ENCODE data around the gene NGRN.

DNA sequence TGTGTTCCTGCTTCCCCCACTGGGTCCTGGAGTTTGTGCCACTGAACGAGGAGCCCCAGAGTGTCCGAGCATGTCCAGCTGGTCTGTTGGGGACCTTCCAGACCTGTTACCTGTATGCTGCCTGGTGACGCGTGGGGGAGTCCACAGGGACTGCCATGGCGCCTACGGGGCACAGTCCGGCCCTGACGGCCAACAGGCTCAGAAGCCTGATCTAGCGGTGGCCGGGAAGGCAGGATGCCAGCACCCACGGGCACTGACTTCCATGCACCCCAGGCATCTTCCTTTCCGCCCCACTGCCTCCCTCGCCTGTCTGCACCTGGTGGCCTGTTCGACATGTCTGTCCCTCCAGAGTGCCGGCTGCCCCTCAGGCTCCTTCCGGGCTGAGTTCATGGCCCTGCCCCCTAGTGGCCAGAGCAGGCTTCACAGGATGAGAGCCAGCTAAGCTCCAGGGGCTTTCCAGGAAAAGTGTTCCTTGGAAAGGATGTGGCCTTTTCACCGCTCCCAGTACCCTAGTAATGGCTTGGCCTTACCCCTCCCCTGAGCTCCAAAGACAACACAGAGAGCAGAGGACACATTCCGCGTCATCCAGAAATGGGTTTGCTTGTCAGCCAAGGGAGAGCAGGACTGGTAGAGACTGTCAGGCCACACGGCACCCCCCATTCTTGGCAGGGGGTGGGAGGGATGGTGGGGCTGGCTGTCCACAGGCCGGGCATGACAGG, 35.7 kb downstream of the NGRN start:
- TF ChIP-seq, protein P1, sequence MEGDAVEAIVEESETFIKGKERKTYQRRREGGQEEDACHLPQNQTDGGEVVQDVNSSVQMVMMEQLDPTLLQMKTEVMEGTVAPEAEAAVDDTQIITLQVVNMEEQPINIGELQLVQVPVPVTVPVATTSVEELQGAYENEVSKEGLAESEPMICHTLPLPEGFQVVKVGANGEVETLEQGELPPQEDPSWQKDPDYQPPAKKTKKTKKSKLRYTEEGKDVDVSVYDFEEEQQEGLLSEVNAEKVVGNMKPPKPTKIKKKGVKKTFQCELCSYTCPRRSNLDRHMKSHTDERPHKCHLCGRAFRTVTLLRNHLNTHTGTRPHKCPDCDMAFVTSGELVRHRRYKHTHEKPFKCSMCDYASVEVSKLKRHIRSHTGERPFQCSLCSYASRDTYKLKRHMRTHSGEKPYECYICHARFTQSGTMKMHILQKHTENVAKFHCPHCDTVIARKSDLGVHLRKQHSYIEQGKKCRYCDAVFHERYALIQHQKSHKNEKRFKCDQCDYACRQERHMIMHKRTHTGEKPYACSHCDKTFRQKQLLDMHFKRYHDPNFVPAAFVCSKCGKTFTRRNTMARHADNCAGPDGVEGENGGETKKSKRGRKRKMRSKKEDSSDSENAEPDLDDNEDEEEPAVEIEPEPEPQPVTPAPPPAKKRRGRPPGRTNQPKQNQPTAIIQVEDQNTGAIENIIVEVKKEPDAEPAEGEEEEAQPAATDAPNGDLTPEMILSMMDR (IDR thresholded peaks at IDR 0.05): peak; percentile 73 to 88 (median 81)
- TF ChIP-seq POLR2A (IDR thresholded peaks at IDR 0.05) (no peak), POLR2AphosphoS5 (IDR thresholded peaks at IDR 0.05) (no peak), EP300 (IDR thresholded peaks at IDR 0.05; ENCODE audit: low read depth) (no peak)
